DMS114 treated with DMSO at 0.1 percent for 48 hours (cell line): Measurements from ENCODE around the gene ATXN7.

ENCODE experiments used
- DNase-seq: peaks from one replicate; lab custom pipeline; 2025; ENCODE audit not compliant: unreplicated experiment; lab: John Stamatoyannopoulos, UW

Gene ATXN7

DNA sequence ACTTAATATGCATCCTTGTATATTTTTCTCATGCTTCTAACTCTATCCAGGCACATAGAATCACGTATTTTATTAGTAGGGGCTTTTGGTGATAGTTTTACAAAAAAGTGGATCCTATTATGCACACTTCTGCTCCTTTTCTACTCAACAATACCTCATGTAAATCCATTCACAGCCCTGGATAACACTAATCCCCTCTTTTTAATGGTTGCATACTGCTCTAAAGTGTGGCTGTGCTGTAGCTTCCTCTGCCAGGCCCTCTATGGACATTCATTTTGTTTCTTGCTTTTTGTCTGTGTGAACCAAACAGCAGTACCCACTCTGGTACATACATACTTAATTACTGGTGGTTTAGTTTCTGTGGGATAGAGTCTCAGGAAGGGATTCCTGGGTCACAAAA lies 99.8 kb downstream of the ATXN7 start:
- no peak for DNase-seq

GRCh38 chr3:63964681-63965485 lies 101.2 kb downstream of the ATXN7 start:
- DNase-seq, result no peak

DNA sequence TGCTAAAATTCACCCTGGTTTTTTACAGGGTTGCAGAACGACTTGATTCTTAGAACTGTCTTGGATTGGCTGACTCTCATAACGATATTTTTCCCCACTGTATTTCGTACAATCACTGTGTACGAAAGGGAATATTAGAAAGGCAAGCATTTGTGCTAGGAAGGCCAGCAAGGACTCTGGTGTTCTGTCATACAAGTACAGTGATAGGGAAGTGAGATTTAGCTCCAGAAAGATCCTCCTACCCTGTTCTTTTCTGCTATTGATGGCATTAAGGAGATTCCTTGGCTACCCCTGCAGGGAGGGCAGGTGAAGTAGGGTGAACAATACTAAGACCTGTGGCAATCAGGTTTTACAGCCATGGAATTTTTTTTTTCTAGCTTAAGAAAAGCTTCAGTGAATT lies 102.3 kb downstream of the ATXN7 start:
- DNase-seq, result no peak

GRCh38 chr3:63966871-63967270 lies 103.2 kb downstream of the ATXN7 start:
- no peak for DNase-seq

GRCh38 chr3:63967675-63968611 lies 104.3 kb downstream of the ATXN7 start:
- DNase-seq, result no peak

DNA sequence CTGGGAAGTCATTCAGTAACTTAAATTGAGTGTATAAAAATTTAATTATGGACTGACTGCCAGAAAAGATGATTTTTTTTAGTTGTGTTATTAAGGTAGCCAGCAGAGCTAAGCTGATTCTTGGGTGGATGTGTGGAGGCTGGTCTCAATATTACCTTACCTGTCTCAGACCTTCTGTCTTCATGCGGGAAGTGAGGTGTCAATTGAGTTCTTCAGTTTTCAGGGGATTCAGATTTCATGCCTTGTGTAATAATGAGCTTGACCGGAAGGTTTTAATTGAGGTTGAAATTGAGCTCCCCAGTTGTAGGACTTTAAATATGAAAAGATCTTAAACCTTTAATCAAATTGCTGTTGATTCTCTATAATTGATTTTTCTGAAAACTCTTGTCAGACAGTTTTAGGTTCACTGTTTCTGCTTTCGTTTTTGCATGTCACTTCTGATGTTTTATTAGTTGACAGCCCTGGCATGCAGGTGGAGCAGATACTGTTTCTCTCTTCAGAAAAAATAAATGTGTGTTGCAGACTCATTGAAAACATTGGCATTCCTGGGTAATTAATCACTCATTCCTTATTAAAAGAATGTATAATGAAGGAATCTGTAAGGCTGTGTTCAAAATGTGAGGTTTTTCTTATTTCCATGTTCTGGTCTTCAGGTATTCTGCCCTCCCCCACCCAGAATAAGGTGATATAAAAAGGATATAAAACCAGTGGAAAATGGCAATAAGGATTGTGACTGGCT lies 105.1 kb downstream of the ATXN7 start:
- no peak for DNase-seq

- no peak for DNase-seq
These were observed 106.2 kb downstream of the ATXN7 start for GRCh38 chr3:63969876-63970275.

DNA sequence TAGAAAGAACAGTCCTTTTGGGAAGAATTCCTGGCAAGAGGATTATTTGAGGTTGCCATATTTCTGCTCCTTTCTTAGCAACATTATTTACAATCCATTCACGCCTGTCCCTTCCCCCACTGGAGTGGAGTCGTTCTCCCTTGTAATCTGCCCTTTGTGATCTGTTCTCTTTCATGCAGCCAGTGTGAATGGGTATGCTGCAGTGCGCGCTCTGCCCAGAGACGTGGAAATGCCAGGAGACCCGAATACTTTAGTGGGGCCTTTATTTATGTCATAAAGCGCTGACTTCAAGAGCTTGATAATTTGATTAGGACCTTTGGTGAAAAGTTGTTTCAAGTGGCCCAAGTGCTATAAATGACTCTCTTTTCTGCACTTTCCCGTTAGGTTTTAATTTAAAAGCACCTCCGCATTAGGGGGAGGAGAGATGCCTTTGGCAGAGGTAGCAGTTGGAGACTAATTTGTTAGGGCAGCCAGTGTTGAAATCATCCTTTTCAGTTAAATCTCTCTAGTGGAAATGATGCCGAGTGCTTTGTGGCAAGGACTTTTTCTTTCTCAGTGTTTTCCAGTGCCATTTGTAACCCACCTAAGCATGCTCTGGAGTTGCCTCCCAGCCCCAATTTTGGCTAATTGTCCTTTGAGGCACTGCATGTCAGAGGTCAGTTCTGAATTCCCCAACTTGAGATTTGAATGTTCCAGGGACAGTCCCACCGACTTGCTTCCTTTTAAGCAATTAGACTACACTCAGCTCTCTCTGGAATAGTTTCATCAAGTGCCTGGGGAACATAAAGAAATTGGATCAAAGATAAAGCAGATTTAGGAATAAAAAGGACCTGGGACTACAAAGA lies 107.2 kb downstream of the ATXN7 start:
- no peak for DNase-seq

DNA sequence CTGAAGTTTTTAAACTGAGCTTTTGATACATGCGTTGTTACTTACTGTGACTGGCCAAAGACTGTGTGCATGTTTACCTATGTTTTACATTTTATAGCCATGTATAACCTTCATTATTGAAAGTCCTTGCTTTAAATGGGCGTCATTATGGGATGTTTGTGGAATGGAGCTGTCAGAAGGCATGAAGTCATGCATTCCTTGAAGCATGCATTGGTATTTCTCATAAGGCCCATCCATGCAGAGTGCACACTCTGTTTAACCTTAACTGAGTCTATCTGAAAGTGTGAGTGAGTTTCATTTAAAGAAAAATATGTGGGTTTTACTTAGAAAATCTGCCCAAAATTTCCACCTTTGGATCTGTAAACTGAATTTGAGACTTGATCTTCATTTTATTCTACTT lies 108.5 kb downstream of the ATXN7 start:
- DNase-seq, result no peak

GRCh38 chr3:63972987-63973386 lies 109.3 kb downstream of the ATXN7 start:
- DNase-seq, result no peak

- no peak for DNase-seq
These were observed 109.7 kb downstream of the ATXN7 start for GRCh38 chr3:63973406-63973805.

DNA sequence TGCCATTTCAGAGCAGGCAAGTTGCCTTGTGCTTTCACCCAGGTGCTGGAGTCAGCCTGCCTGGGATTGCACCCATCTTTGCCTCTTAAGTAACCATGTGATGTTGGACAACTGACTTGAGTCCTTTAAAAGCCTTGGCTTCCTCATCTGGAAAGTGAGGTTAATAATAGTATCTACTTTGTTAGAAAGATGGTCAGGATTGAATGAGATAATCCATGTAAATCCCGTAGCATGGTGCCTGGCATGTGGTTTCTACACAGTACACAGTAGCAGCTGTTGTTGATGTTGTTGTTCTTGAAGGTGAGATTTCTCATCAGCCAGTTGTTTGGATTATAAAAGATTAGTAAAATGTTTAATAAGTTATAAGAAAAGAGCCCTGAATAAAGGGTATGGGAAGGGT lies 110.8 kb downstream of the ATXN7 start:
- DNase-seq, result no peak

- DNase-seq, result no peak
These were observed 112.1 kb downstream of the ATXN7 start for GRCh38 chr3:63975723-63976122.

GRCh38 chr3:63976161-63976871 lies 112.6 kb downstream of the ATXN7 start:
- DNase-seq, result no peak

GRCh38 chr3:63976872-63977200 lies 113.2 kb downstream of the ATXN7 start:
- no peak for DNase-seq

DNA sequence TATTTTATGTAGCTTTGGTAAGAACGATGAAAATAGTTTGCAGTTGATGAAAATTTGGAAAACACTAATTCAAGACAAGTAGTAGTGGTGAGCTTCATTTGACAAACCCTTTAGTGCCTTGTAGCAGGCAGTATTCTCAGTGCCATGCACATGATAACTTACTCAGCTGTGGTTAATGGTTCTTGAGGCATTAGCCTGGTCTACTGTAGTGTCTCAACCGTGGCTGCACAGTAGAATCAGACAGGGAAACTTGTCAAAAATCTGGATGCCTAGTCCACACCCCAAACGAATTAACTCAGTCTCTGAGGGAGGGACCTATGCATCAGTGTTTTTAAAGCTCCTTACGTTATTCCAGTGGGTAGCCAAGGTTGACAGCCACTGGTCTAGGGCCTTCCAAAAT lies 114.2 kb downstream of the ATXN7 start:
- DNase-seq, result no peak

GRCh38 chr3:63979093-63979885 lies 115.6 kb downstream of the ATXN7 start:
- no peak for DNase-seq

DNA sequence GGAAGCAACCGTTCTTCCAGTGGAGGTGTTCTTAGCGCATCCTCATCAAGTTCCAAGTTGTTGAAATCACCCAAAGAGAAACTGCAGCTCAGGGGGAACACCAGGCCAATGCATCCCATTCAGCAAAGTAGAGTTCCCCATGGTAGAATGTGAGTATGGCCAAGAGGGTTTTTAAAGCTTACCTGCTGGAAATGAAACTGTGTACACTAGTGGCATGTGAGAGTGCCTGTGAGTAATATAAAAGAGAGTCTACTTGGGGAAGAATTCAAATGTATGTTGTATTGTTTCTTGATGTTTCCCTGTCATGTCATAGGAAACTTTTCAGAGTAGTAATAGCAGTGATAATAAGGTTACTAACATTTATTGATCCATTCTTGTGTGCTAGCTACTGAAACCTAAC lies 116.4 kb downstream of the ATXN7 start:
- DNase-seq, result no peak

DNA sequence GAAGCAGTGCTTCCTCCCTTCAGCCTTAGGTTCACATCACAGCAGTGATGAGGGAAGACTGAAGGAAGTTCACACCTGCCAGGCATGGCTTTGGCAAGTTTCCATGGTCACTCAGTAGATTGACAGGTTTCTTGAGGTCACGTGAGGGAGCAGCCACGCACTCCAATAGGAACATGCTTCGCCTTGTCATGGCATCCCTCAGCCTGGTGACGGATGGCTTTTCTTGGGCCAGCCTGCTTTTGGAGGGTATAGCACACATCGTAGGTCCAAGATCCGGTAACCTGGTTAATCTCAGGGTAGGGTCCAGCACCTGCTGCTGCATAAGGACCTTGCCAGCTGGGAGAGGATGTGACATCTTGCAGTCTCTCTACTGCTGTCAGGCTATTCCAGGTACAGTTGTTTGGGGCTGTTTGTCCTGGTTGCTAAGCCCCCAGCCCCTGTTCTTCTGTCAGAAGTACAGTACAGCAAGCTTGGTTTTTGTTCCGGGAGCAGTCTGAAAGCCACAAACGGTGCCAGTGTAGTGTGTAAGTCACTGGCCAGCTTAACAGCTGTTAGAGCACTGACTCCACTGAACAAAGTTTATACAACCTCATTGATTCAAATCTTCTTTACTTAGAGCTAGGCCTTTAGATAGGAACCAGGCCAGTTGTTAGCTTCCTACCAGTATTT lies 117.3 kb downstream of the ATXN7 start:
- DNase-seq, result no peak
